T-helper 1 cell treated with Interleukin-12 subunit alpha and Interleukin-12 subunit beta and Interleukin-4 antibody, amounts not matched to agents 30 μg/mL and 1 μg/mL, for 36 hours (primary cell): ENCODE data around the gene PALD1.

Source experiments
- H3K27ac Mint-ChIP-seq: one replicate; pipeline ENCODE4 v1.8.0; 2021; ENCODE audit warnings: mild to moderate bottlenecking, mixed read lengths
- H3K27me3 Mint-ChIP-seq: one replicate; pipeline ENCODE4 v1.8.0; 2021; ENCODE audit warnings: low read depth, mixed read lengths
- H3K36me3 Mint-ChIP-seq: one replicate; pipeline ENCODE4 v1.8.0; 2021; ENCODE audit warnings: low read depth, mixed read lengths
- H3K4me1 Mint-ChIP-seq: one replicate; pipeline ENCODE4 v1.8.0; 2021; ENCODE audit warnings: low read depth, mixed read lengths
- H3K4me3 Mint-ChIP-seq: one replicate; pipeline ENCODE4 v1.8.0; 2021; ENCODE audit warnings: mild to moderate bottlenecking, moderate library complexity, mixed read lengths
- H3K9me3 Mint-ChIP-seq: one replicate; pipeline ENCODE4 v1.8.0; 2021; ENCODE audit warnings: mixed read lengths

The PALD1 gene

DNA sequence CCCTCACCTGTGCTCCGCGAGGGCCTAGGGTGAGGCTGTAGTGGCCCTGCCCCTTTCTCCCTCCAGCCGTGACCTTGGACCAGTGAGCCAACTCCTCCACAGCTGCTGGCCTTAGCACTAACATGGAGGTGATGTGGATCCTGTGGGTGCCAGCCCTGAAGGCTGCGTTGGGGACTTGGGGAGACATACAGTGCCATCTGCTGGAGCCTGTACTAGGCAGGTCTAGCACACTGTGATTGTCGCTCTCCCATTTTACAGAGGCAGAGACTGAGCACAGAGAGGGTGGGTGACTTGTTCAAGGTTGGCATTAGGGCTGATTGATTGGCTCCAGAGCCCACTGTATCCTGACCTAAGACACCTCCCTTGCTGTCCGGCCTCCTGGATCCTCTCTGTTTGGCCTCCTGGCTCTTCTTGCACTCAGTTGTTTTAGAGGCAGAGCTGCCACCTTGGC, 86.4 kb downstream of the PALD1 start:
- no peaks in the 10 kb centered on the region for H3K9me3 Mint-ChIP-seq
- no peak overlapping the region for H3K4me3 Mint-ChIP-seq
- H3K27me3 Mint-ChIP-seq: no peaks in the 10 kb centered on the region
- no peak overlapping the region for H3K27ac Mint-ChIP-seq
- peaks cover 11% of the 10 kb centered on the region for H3K4me1 Mint-ChIP-seq
- no peaks in the 10 kb centered on the region for H3K36me3 Mint-ChIP-seq

GRCh38 chr10:70565556-70566514, 87.3 kb downstream of the PALD1 start:
- Mint-ChIP-seq H3K4me1 (peaks cover 11% of the 10 kb centered on the region), H3K27ac (no peak overlapping the region), H3K36me3 (no peaks in the 10 kb centered on the region), H3K9me3 (no peaks in the 10 kb centered on the region), H3K4me3 (no peak overlapping the region), H3K27me3 (no peaks in the 10 kb centered on the region)

- peaks cover 11% of the 10 kb centered on the region for H3K4me1 Mint-ChIP-seq
- no peak overlapping the region for H3K27ac Mint-ChIP-seq
- H3K36me3 Mint-ChIP-seq: no peaks in the 10 kb centered on the region
Measured at GRCh38 chr10:70566515-70567290, 88.1 kb downstream of the PALD1 start.

GRCh38 chr10:70567603-70568002, 89.0 kb downstream of the PALD1 start:
- H3K27me3 Mint-ChIP-seq: no peaks in the 10 kb centered on the region
- no peak overlapping the region for H3K4me3 Mint-ChIP-seq
- H3K27ac Mint-ChIP-seq: no peak overlapping the region
- H3K36me3 Mint-ChIP-seq: no peaks in the 10 kb centered on the region
- H3K9me3 Mint-ChIP-seq: no peaks in the 10 kb centered on the region
- peaks cover 11% of the 10 kb centered on the region for H3K4me1 Mint-ChIP-seq

More at GRCh38 chr10:70566515-70567290, 88.1 kb downstream of the PALD1 start:
- no peaks in the 10 kb centered on the region for H3K9me3 Mint-ChIP-seq
- H3K4me3 Mint-ChIP-seq: no peak overlapping the region
- H3K27me3 Mint-ChIP-seq: no peaks in the 10 kb centered on the region

DNA sequence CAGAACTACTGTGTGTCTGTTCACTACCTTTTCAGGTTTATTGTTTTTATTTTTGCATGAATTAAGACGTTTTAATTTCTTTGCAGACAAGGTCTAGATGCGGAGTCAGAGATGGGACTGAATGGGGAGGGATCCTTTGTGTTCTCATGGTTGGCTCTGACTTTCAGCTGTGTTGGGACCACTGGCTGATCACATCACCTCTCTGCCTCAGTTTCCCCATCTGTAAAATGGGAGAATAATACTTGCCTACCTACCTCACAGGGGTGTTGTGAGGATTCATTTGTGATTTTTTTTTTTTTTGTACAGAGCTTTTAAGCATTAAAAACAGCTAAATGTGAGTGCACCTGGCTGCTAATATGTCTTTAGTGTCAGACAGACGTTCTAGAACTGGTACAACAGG, 89.5 kb downstream of the PALD1 start:
- no peaks in the 10 kb centered on the region for H3K27me3 Mint-ChIP-seq
- no peaks in the 10 kb centered on the region for H3K9me3 Mint-ChIP-seq
- peaks cover 13% of the 10 kb centered on the region for H3K4me1 Mint-ChIP-seq
- H3K27ac Mint-ChIP-seq: no peak overlapping the region
- no peaks in the 10 kb centered on the region for H3K36me3 Mint-ChIP-seq
- no peak overlapping the region for H3K4me3 Mint-ChIP-seq

DNA sequence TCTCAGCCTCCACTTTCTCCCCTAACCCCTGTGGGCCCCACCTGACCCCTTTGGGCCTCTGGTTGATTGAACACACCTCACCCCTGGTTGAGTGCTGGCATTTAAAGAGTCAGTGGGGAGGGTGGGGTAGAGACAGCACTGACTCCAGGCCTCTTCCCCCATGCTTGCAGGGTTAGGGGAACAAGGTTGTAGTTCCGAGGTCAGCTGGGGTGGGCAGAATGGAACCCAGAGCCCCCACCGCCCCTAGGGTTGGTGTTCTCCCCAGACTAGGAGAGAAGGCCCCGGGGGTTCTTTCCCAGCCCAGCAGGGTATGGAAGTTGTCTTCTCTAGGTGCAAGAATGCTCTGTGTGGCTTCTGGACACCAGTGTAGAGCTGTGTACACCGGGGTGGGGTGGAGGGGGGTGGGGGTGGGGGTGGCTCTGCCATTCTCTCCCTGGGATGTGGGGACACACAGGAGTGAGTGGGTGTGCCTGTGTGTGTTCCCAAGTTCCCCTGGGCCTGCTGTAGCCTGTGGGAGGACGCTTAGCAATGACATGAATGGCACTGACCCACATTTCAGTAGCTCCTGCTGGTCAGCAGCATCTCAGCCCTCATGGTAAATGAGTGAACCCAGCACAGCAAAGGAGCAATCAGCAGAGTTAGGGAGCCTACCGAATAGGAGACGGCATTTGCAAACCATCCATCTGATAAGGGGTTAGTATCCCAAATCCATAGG, 90.4 kb downstream of the PALD1 start:
- Mint-ChIP-seq H3K9me3 (no peaks in the 10 kb centered on the region), H3K4me3 (no peak overlapping the region), H3K27ac (no peak overlapping the region), H3K27me3 (no peaks in the 10 kb centered on the region), H3K36me3 (no peaks in the 10 kb centered on the region), H3K4me1 (peaks cover 8% of the 10 kb centered on the region)

DNA sequence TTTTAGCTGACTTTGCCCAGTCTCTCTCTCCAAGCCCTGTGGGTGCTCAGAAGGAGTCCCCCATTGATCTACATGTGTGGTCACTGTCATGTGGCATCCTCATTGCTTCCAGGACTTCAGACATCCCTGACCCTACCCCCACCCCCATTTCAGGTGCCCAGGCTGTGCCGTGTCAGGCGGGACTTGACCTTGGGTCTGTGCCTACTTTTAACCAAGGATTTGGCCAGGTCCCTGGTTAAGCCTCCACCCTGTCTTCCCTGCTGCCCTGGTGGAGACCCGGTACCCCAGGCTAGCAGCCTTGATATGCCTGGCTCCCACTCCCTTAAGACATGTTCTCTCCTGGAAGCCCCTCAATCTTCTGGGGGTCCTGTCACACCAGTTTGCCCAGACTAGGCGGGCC, 92.7 kb downstream of the PALD1 start:
- no peaks in the 10 kb centered on the region for H3K36me3 Mint-ChIP-seq

GRCh38 chr10:70571636-70572439, 93.3 kb downstream of the PALD1 start:
- Mint-ChIP-seq H3K27ac (no peak overlapping the region), H3K9me3 (no peaks in the 10 kb centered on the region), H3K27me3 (no peaks in the 10 kb centered on the region), H3K4me1 (peaks cover 19% of the 10 kb centered on the region), H3K36me3 (no peaks in the 10 kb centered on the region), H3K4me3 (no peak overlapping the region)

More for the DNA sequence above, 92.7 kb downstream of the PALD1 start:
- H3K27me3 Mint-ChIP-seq: no peaks in the 10 kb centered on the region
- no peak overlapping the region for H3K27ac Mint-ChIP-seq
- H3K4me3 Mint-ChIP-seq: no peak overlapping the region
- H3K9me3 Mint-ChIP-seq: no peaks in the 10 kb centered on the region
- H3K4me1 Mint-ChIP-seq: peaks cover 14% of the 10 kb centered on the region

GRCh38 chr10:70573599-70574506, 95.3 kb downstream of the PALD1 start:
- Mint-ChIP-seq H3K4me3 (no peak overlapping the region), H3K4me1 (peaks cover 39% of the 10 kb centered on the region)

GRCh38 chr10:70575486-70575873, 96.9 kb downstream of the PALD1 start:
- H3K27me3 Mint-ChIP-seq: no peaks in the 10 kb centered on the region
- no peak overlapping the region for H3K27ac Mint-ChIP-seq
- H3K36me3 Mint-ChIP-seq: peaks cover 2% of the 10 kb centered on the region
- H3K4me1 Mint-ChIP-seq: peaks cover 44% of the 10 kb centered on the region
- H3K9me3 Mint-ChIP-seq: no peaks in the 10 kb centered on the region
- no peak overlapping the region for H3K4me3 Mint-ChIP-seq

More at GRCh38 chr10:70573599-70574506, 95.3 kb downstream of the PALD1 start:
- no peak overlapping the region for H3K27ac Mint-ChIP-seq
- no peaks in the 10 kb centered on the region for H3K36me3 Mint-ChIP-seq
- H3K27me3 Mint-ChIP-seq: no peaks in the 10 kb centered on the region
- no peaks in the 10 kb centered on the region for H3K9me3 Mint-ChIP-seq

DNA sequence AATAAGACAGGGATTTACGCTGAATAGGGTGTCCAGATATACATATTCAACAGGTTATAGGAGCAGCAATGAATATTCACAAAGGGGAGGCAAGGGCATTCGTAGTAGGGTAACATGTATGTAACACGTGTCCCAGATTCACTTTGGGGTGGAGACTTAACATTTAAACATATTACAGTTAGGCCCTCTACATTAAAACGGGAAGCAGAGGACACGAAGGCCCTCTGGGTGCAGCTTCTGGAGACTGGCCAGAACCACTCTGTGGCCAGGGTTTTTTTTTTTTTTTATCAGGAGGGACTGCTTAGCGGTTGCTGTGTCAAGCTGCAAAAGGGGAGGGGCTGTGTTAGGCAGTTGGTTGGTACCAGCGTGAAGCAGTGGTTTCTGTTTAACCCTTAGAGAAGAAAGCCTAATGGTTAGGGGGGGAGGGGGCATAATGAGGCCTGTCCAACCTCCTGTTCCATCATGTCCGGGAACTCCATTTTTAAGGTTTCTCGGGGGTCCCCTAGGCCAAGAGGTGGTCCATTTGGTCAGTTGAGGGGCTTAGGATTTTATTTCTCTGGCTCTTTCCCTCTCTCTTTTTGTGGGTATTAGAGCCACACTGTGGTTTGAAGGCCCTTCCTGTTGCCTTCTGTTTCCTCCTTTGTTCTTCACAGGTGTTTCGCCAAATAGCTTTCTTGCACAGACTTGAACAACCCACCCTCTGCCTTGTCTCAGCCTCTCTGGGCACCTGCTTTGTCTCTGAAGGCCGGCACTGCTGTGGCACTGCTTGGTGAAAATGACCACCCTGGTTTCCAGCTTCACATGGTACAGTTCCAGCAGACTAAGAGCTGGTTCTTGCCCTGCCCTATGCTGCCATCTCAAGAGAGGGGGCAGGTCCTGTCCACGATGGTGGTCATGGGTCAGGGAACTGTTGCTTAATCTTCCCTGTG, 97.6 kb downstream of the PALD1 start:
- Mint-ChIP-seq H3K4me1 (peaks cover 44% of the 10 kb centered on the region), H3K27me3 (no peaks in the 10 kb centered on the region), H3K4me3 (no peak overlapping the region), H3K9me3 (no peaks in the 10 kb centered on the region), H3K36me3 (peaks cover 2% of the 10 kb centered on the region), H3K27ac (no peak overlapping the region)

DNA sequence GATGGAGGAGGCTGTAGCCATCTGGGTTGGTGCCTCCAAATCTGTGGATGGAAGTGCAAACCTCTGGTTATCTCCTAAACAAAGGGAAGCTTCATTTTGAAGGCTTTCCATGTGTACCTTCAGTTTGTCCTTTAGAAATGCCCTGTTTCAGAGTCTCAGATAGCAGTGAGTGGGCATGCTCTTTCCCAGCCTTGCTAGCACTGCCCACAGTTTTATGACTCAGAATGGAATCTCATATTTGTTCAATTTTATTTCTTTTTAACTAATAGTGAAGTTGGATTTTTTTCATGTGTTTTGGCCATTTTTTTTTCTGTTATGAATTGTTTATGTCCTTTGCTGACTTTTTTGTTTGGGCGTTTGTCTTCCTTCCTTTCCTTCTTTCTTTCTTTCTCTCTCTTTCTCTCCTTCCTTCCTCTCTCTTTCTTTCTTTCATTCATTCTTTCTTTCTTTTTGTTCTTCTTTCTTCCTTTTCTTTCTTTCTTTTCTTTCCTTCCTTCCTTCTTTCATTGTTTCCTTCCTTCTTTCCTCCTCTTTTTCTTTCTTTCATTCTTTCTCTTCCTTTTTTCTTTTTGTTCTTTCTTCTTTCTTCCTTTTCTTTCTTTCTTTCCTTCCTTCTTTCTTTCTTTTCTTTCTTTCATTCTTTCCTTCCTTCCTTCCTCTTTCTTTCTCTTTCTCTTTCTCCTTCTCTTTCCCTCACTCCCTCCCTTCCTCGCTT, 98.4 kb downstream of the PALD1 start:
- Mint-ChIP-seq H3K27me3 (no peaks in the 10 kb centered on the region), H3K36me3 (peaks cover 2% of the 10 kb centered on the region), H3K27ac (peak overlapping the region; percentile 66), H3K4me1 (peaks cover 44% of the 10 kb centered on the region), H3K9me3 (no peaks in the 10 kb centered on the region), H3K4me3 (peak overlapping the region; percentile 61)
